AG10803 (cell line): Measurements from ENCODE around the gene TENT4B.

Source experiments
- DNase-seq: peaks from one replicate; pipeline ENCODE4 v3.0.0; 2010; ENCODE audit warnings: low read depth
- H3K4me3 ChIP-seq: 2 replicates; pipeline ENCODE4 v1.5.1; 2011; ENCODE audit warnings: mild to moderate bottlenecking, low read length, control low read depth
- CTCF ChIP-seq: conservative IDR thresholded peaks from 2 replicates; pipeline ENCODE4 v1.5.1; 2011; ENCODE audit warnings: mild to moderate bottlenecking, low read length, control low read depth, inconsistent platforms

The TENT4B gene

GRCh38 chr16:50276326-50276640, 123.2 kb downstream of the TENT4B start:
- no peak for DNase-seq
- TF ChIP-seq CTCF = no peak
- no peak overlapping the region for H3K4me3 ChIP-seq

- no peak for TF ChIP-seq CTCF
- DNase-seq = no peak
- H3K4me3 ChIP-seq = no peak overlapping the region
These were observed 123.9 kb downstream of the TENT4B start for GRCh38 chr16:50276801-50277555.

- no peak for DNase-seq
- no peak for TF ChIP-seq CTCF
- H3K4me3 ChIP-seq = no peak overlapping the region
These were observed 125.1 kb downstream of the TENT4B start for GRCh38 chr16:50278251-50278650.

- no peak for TF ChIP-seq CTCF
- H3K4me3 ChIP-seq = no peak overlapping the region
- DNase-seq = no peak
These were observed 126.4 kb downstream of the TENT4B start for GRCh38 chr16:50279504-50279865.

GRCh38 chr16:50280932-50281331, 127.8 kb downstream of the TENT4B start:
- H3K4me3 ChIP-seq = no peak overlapping the region
- no peak for DNase-seq
- TF ChIP-seq CTCF = no peak
